Hematopoietic multipotent progenitor cell treated with erythropoietin and hydrocortisone succinate and interleukin-3 and kit ligand, for 17 days (in vitro differentiated cells): Measurements from ENCODE around the gene MTHFD2.
"Not testable (repeated sequence)": the region's sequence is repeated elsewhere in the genome, so short reads cannot be mapped to it uniquely, and the experiment has no call there.

Experiments
- DNase-seq: peaks from one replicate; pipeline ENCODE4 v3.0.0-alpha.2; 2015; ENCODE audit warnings: low spot score

MTHFD2 gene

GRCh38 chr2:74198023-74198460 is 373 bp upstream of the MTHFD2 start:
- DNase-seq, result no peak

GRCh38 chr2:74199275-74199701 is 873 bp downstream of the MTHFD2 start:
- no peak for DNase-seq

GRCh38 chr2:74199871-74200305 is 1.5 kb downstream of the MTHFD2 start:
- DNase-seq, result no peak

- no peak for DNase-seq
Observed at GRCh38 chr2:74201196-74201595, 2.8 kb downstream of the MTHFD2 start.

- DNase-seq, result no peak
Observed at GRCh38 chr2:74201596-74201995, 3.2 kb downstream of the MTHFD2 start.

GRCh38 chr2:74204436-74204835 is 6.0 kb downstream of the MTHFD2 start:
- no peak for DNase-seq

GRCh38 chr2:74205113-74205512 is 6.7 kb downstream of the MTHFD2 start:
- DNase-seq, result no peak

- DNase-seq, result no peak
Observed at GRCh38 chr2:74205596-74205995, 7.2 kb downstream of the MTHFD2 start.

GRCh38 chr2:74206180-74206688 is 7.8 kb downstream of the MTHFD2 start:
- DNase-seq, result no peak

- no peak for DNase-seq
Observed at GRCh38 chr2:74212702-74213410, 14.4 kb downstream of the MTHFD2 start.

GRCh38 chr2:74215771-74216170 is 17.4 kb downstream of the MTHFD2 start:
- DNase-seq, result not testable (repeated sequence)

GRCh38 chr2:74216642-74217041 is 18.2 kb downstream of the MTHFD2 start:
- no peak for DNase-seq

- no peak for DNase-seq
Observed at GRCh38 chr2:74219846-74220486, 21.6 kb downstream of the MTHFD2 start.

- no peak for DNase-seq
Observed at GRCh38 chr2:74221091-74221490, 22.7 kb downstream of the MTHFD2 start.

GRCh38 chr2:74221604-74222299 is 23.3 kb downstream of the MTHFD2 start:
- no peak for DNase-seq

- no peak for DNase-seq
Observed at GRCh38 chr2:74222300-74222650, 23.9 kb downstream of the MTHFD2 start.

GRCh38 chr2:74223941-74224770 is 25.7 kb downstream of the MTHFD2 start:
- DNase-seq, result no peak

- no peak for DNase-seq
Observed at GRCh38 chr2:74225698-74226459, 27.5 kb downstream of the MTHFD2 start.

- DNase-seq, result no peak
Observed at GRCh38 chr2:74226648-74227213, 28.3 kb downstream of the MTHFD2 start.

GRCh38 chr2:74227646-74228045 is 29.2 kb downstream of the MTHFD2 start:
- DNase-seq, result no peak

GRCh38 chr2:74228772-74229171 is 30.4 kb downstream of the MTHFD2 start:
- DNase-seq, result no peak
